CD4-positive, CD25-positive, alpha-beta regulatory T cell (primary cell): ENCODE data around the gene RAI14. TPM values are rescaled to one million over a fixed set of nuclear protein-coding genes. Genes with fewer than 3 reads are reported as not detected.
"Not testable (repeated sequence)": the region's sequence is repeated elsewhere in the genome, so short reads cannot be mapped to it uniquely, and the experiment has no call there.

Experiments used
- ATAC-seq, 2 donors: fragments of 150-1000 bp; cut with Tn5 transposase; one replicate each; pipeline ENCODE4 v1.10.0; 2021; ENCODE audit warnings: low read depth in 2 of 2, moderate number of reproducible peaks in 2 of 2, moderate library complexity in 1 of 2
- DNase-seq, 3 donors: peaks; one replicate each; pipeline versions ENCODE4 v3.0.0 to v3.0.0-alpha.2; 2012 to 2022; ENCODE audit warnings: mixed read lengths in 1 of 3
- H3K27ac ChIP-seq: one replicate; pipeline ENCODE4 v1.7.0; 2013; ENCODE audit warnings: mild to moderate bottlenecking, low read length; ENCODE audit not compliant: insufficient read depth, poor library complexity, severe bottlenecking
- H3K27me3 ChIP-seq: one replicate; pipeline ENCODE4 v1.7.0; 2013; ENCODE audit warnings: low read length; ENCODE audit not compliant: control insufficient read depth, insufficient read depth
- H3K36me3 ChIP-seq: one replicate; pipeline ENCODE4 v1.7.0; 2013; ENCODE audit warnings: mild to moderate bottlenecking, low read length, moderate library complexity; ENCODE audit not compliant: control insufficient read depth, insufficient read depth
- H3K4me1 ChIP-seq: 2 replicates; pipeline ENCODE4 v1.7.0; 2013; ENCODE audit warnings: mild to moderate bottlenecking, low read length; ENCODE audit not compliant: insufficient read depth, control insufficient read depth, poor library complexity, severe bottlenecking
- H3K4me3 ChIP-seq: one replicate; pipeline ENCODE4 v1.7.0; 2013; ENCODE audit warnings: low read depth, mild to moderate bottlenecking, low read length, moderate library complexity
- H3K9me3 ChIP-seq, 2 experiments: 1 replicate in 1 of 2; 2 replicates in 1 of 2; pipeline ENCODE4 v1.7.0; 2013; ENCODE audit warnings: low read length in 2 of 2, mild to moderate bottlenecking in 1 of 2, moderate library complexity in 1 of 2; ENCODE audit not compliant: control insufficient read depth in 2 of 2
- H3K27ac Mint-ChIP-seq, 3 donors: one replicate each; pipeline ENCODE4 v1.8.0; 2020 to 2022; ENCODE audit warnings: mild to moderate bottlenecking in 3 of 3, mixed read lengths in 3 of 3, moderate library complexity in 2 of 3
- H3K27me3 Mint-ChIP-seq: one replicate; pipeline ENCODE4 v1.8.0; 2022; ENCODE audit warnings: mild to moderate bottlenecking, mixed read lengths
- H3K36me3 Mint-ChIP-seq: one replicate; pipeline ENCODE4 v1.8.0; 2020; ENCODE audit warnings: mixed read lengths
- H3K4me1 Mint-ChIP-seq, 4 donors: one replicate each; pipeline ENCODE4 v1.8.0; 2020 to 2022; ENCODE audit warnings: mixed read lengths in 4 of 4, mild to moderate bottlenecking in 1 of 4
- H3K4me3 Mint-ChIP-seq, 4 donors: one replicate each; pipeline ENCODE4 v1.8.0; 2020 to 2022; ENCODE audit warnings: mild to moderate bottlenecking in 4 of 4, mixed read lengths in 4 of 4, moderate library complexity in 3 of 4
- H3K9me3 Mint-ChIP-seq, 7 donors: one replicate each; pipeline ENCODE4 v1.8.0; 2020 to 2022; ENCODE audit warnings: mixed read lengths in 7 of 7, mild to moderate bottlenecking in 3 of 7, moderate library complexity in 2 of 7
- polyA plus RNA-seq, 4 donors: library from polyadenylated mRNA; unstranded; fragments of 300-500 nt; fragmentation: Illumina TruSeq; gene quantifications; one replicate each; pipeline ENCODE4 v1.2.3, GENCODE V29; 2021
- total RNA-seq: library from RNA; stranded (reverse); gene quantifications from one replicate; pipeline ENCODE4 v1.2.3, GENCODE V29; 2022

RAI14 gene
- total and polyA plus RNA-seq, 5 donors from 2014 or later, result 0.12 TPM; not detected in 4

DNA sequence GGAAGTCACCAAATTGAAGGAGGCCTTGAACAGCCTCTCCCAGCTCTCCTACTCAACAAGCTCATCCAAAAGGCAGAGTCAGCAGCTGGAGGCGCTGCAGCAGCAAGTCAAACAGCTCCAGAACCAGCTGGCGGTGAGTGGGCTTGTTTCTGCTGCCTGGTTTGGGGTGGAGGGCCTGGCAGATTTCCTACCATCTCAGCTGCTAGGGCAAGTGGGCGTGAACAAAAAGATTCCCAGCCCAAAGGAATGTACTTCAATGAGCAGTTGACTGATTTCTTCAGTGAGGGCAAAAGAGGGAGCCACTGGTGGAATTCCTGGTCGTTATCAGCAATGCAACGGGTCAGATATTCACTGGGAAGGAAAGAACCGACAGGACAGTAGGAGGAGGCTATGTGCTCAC is 170.2 kb downstream of the RAI14 start:
- no peaks in the 10 kb centered on the region for H3K4me1 ChIP-seq
- H3K27ac ChIP-seq, result no peak overlapping the region
- DNase-seq (no peak), ATAC-seq (no peak)
- Mint-ChIP-seq H3K4me3 (no peak overlapping the region), H3K36me3 (no peaks in the 10 kb centered on the region), H3K27ac (no peak overlapping the region), H3K9me3 (no peaks in the 10 kb centered on the region), H3K4me1 (peaks cover 0 to 3% (median 0%) of the 10 kb centered on the region in 4 donors), H3K27me3 (peaks cover 5% of the 10 kb centered on the region)
- no peaks in the 10 kb centered on the region for H3K36me3 ChIP-seq
- no peaks in the 10 kb centered on the region for H3K27me3 ChIP-seq
- no peak overlapping the region for H3K4me3 ChIP-seq
- no peaks in the 10 kb centered on the region for H3K9me3 ChIP-seq

DNA sequence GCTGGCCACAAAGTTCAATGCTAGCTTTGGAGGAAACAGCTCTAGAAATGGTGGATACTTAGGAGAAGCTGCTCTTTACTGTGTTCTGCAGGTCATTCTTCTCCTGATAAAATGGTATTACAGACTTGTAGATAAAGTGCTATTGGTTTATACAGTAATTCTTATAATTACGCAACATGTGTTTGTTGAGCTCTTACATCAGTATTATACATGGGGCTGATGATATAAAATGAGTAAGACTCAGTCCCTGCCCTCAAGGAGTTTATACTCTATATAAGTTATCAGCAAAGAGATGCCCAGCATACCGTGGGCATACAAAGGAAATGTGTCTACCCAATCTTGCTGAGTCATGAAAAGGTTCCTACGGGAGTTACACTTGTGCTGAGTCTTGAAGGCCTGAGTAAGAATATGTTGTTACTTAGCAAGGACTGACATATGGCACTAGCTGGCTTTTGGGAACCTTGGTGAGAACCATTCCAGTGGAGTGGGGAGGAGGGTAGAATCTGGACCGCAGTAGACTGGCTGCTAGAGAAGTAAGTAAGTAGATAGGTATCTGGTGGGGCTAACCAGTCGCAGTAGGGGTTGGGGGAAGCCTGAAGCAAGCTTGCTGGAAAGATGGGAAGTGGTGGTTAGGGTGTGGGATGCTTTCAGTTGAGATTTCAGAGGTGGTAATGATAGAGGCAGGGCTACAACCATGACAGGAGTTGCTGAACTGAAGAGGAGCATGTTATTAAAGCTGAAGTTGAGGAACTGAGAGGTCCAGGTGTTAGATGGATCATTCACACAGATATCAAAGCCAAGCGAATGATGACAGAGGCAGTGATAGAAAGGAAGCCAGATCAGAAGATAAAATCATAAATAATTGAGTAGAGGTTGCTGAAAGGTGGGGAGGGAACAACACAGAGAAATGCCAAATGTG is 171.7 kb downstream of the RAI14 start:
- no peaks in the 10 kb centered on the region for H3K4me1 ChIP-seq
- no peak for DNase-seq
- no peak for ATAC-seq
- Mint-ChIP-seq H3K36me3 (no peaks in the 10 kb centered on the region), H3K4me3 (no peak overlapping the region), H3K27me3 (peaks cover 5% of the 10 kb centered on the region), H3K27ac (no peak overlapping the region), H3K9me3 (no peaks in the 10 kb centered on the region), H3K4me1 (peaks cover 0 to 3% (median 0%) of the 10 kb centered on the region in 4 donors)
- no peaks in the 10 kb centered on the region for H3K9me3 ChIP-seq
- no peaks in the 10 kb centered on the region for H3K36me3 ChIP-seq
- H3K27ac ChIP-seq, result no peak overlapping the region
- no peaks in the 10 kb centered on the region for H3K27me3 ChIP-seq
- no peak overlapping the region for H3K4me3 ChIP-seq

DNA sequence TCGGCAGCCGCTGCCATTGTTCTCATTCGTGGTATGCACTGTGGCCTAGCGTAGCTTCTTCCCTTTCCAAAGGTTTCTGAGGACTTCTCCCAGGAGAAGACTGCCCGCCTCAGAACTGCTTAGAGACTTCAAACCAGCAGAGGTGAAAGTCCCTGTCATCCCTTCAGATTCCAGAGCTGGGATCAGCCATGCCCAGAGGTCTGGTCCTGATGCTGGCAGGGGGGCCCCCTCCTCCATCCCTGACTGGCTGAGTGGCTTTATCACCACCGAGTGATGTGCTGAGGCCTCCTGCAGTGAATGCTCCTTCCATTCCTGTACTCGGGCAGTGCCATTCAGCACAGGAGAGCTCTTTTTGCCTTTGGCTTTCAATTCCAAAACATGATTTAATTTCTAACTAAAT is 174.7 kb downstream of the RAI14 start:
- H3K27ac Mint-ChIP-seq, ATAC-seq, H3K9me3 Mint-ChIP-seq, H3K9me3 ChIP-seq, H3K27ac ChIP-seq, H3K4me3 Mint-ChIP-seq, H3K27me3 ChIP-seq, H3K27me3 Mint-ChIP-seq, H3K36me3 Mint-ChIP-seq, H3K4me1 Mint-ChIP-seq, H3K36me3 ChIP-seq, DNase-seq, H3K4me1 ChIP-seq, H3K4me3 ChIP-seq: not testable (repeated sequence)

- Mint-ChIP-seq H3K27me3 (no peaks in the 10 kb centered on the region), H3K36me3 (no peaks in the 10 kb centered on the region), H3K9me3 (peaks cover 0 to 1% (median 0%) of the 10 kb centered on the region in 7 donors), H3K4me3 (no peak overlapping the region), H3K4me1 (no peaks in the 10 kb centered on the region), H3K27ac (no peak overlapping the region)
- Histone ChIP-seq H3K9me3 (no peaks in the 10 kb centered on the region), H3K4me3 (no peak overlapping the region), H3K27me3 (no peaks in the 10 kb centered on the region), H3K27ac (no peak overlapping the region), H3K4me1 (no peaks in the 10 kb centered on the region), H3K36me3 (no peaks in the 10 kb centered on the region)
- ATAC-seq (no peak), DNase-seq (no peak)
Observed at GRCh38 chr5:34831303-34831702, 175.2 kb downstream of the RAI14 start.

GRCh38 chr5:34832568-34832967 is 176.4 kb downstream of the RAI14 start:
- Mint-ChIP-seq H3K27ac (no peak overlapping the region), H3K9me3 (peaks cover 0 to 1% (median 0%) of the 10 kb centered on the region in 7 donors), H3K36me3 (no peaks in the 10 kb centered on the region), H3K27me3 (no peaks in the 10 kb centered on the region), H3K4me3 (no peak overlapping the region), H3K4me1 (peaks cover 0 to 8% (median 0%) of the 10 kb centered on the region in 4 donors)
- no peaks in the 10 kb centered on the region for H3K9me3 ChIP-seq
- H3K36me3 ChIP-seq, result no peaks in the 10 kb centered on the region
- ATAC-seq (no peak), DNase-seq (no peak)
- H3K4me1 ChIP-seq, result no peaks in the 10 kb centered on the region
- H3K27me3 ChIP-seq, result no peaks in the 10 kb centered on the region
- no peak overlapping the region for H3K4me3 ChIP-seq
- no peak overlapping the region for H3K27ac ChIP-seq

DNA sequence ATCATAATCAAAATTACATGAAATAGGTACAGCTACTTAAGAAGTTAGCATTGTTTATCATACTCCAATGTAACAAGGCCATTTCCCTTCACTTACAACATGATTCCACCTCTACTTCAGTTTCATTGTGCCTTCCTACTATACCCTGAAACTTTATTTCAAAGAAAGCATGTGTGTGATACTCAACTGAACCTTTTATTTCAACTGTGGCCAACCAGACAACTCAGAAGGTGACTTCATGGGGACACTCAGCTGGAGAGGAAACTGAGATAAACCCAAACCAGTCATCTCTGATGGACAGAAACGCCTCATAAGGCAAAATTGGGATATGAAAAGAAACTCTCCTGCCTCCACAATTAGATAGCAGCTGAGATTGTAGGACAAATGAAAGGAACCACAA is 177.0 kb downstream of the RAI14 start:
- Histone ChIP-seq H3K27me3 (no peaks in the 10 kb centered on the region), H3K9me3 (no peaks in the 10 kb centered on the region), H3K27ac (no peak overlapping the region), H3K36me3 (no peaks in the 10 kb centered on the region), H3K4me1 (no peaks in the 10 kb centered on the region), H3K4me3 (no peak overlapping the region)
- H3K27ac Mint-ChIP-seq, result no peak overlapping the region
- H3K27me3 Mint-ChIP-seq, result no peaks in the 10 kb centered on the region
- no peak for ATAC-seq
- DNase-seq, result no peak
- H3K36me3 Mint-ChIP-seq, result no peaks in the 10 kb centered on the region
- H3K4me1 Mint-ChIP-seq, result peaks cover 0 to 8% (median 0%) of the 10 kb centered on the region in 4 donors
- peaks cover 0 to 1% (median 0%) of the 10 kb centered on the region in 7 donors for H3K9me3 Mint-ChIP-seq
- no peak overlapping the region for H3K4me3 Mint-ChIP-seq

DNA sequence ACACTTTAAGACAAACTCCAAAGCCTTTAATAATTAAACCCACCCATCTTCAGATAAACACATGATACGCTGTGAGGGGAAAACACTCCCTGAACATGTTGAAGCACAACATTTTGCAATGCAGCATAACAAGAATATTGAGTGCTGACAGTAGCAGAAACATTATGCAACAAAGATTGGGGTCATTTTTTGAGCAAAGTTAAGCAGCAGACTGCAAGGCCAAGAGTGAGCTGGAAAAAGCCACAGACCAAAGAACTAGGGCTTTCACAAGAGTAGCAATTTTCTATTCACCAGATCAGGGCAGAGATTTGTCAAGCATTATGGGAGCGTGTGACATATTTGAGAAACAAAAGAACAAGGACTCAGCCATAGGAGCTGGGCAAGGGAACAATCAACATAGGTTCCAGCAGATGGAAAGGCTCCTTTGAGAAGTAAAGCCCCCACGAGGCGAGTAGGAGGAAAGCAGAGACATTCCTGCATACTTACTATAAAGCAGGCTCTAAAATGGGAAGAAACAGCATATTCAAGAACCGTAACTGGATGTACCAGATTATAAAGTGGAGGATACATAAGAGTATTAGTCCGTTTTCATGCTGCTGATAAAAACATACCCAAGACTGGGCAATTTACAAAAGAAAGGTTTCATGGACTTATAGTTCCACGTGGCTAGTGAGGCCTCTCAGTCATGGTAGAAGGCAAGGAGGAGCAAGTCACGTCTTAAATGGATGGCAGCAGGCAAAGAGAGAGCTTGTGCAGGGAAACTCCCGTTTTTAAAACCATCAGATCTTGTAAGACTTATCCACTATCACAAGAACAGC is 178.1 kb downstream of the RAI14 start:
- H3K4me1 Mint-ChIP-seq, result peaks cover 0 to 12% (median 6%) of the 10 kb centered on the region in 4 donors
- H3K36me3 Mint-ChIP-seq, result no peaks in the 10 kb centered on the region
- no peak for ATAC-seq
- no peaks in the 10 kb centered on the region for H3K36me3 ChIP-seq
- H3K4me3 Mint-ChIP-seq, result peak overlapping the region in 1 of 4 donors; percentile 1
- DNase-seq, result no peak
- H3K9me3 ChIP-seq, result no peaks in the 10 kb centered on the region
- no peak overlapping the region for H3K4me3 ChIP-seq
- no peaks in the 10 kb centered on the region for H3K27me3 Mint-ChIP-seq
- no peaks in the 10 kb centered on the region for H3K27me3 ChIP-seq
- H3K27ac ChIP-seq, result no peak overlapping the region
- H3K4me1 ChIP-seq, result no peaks in the 10 kb centered on the region
- H3K9me3 Mint-ChIP-seq, result peaks cover 0 to 1% (median 0%) of the 10 kb centered on the region in 7 donors
- no peak overlapping the region for H3K27ac Mint-ChIP-seq
